SK-N-MC (cell line): ENCODE data around the gene KAZN.

ENCODE experiments used
- EZH2 ChIP-seq: fragments of 200-600 bp; sonication (generic); IDR thresholded peaks from one replicate; pipeline ENCODE4 v1.6.1; 2017; ENCODE audit warnings: antibody characterized with exemption
- POLR2AphosphoS5 ChIP-seq: IDR thresholded peaks from 2 replicates; pipeline ENCODE4 v1.6.1; 2012; ENCODE audit warnings: mild to moderate bottlenecking, low read depth, low read length, borderline replicate concordance

GRCh38 chr1:14934867-14935266 lies 336.4 kb downstream of the KAZN start:
- TF ChIP-seq EZH2, result no peak
- no peak for TF ChIP-seq POLR2AphosphoS5
